Measurements from ENCODE around the gene NLGN4X. TPM values are rescaled to one million over a fixed set of nuclear protein-coding genes. Genes with fewer than 3 reads are reported as not detected.
A peak's percentile ranks its signal among the peaks of the same experiment; 100 is the strongest.

The NLGN4X gene
- 0.11 TPM in 1 of 2 replicates, not detected in the other for total RNA-seq (2014; rRNA removed; shearing (Covaris generic))

DNA sequence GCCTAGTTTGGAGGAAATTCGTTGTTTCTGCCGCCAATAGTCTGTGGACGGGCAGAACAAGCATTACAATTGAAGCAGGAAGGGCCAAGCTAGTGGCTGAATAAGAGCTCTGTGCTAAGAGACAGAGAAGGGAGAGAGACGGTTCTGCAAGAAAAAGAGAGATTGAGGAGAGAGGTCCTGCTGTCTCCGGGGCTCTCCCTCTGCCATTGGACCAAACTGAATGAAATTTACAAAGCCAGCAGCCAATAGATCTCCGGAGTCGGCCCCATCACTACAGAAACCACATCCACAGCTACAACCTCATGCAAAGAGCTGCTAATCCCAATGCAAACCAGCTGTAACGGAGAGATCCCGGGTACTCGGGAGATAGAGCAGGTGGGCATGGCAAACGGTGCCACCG, at the start of gene NLGN4X:
Gene NLGN4X, minus strand, starts transcription at position 148 of the 400 bp plus-strand sequence. CDS start 77,401 bp downstream, outside the sequence.
- DNase-seq (ENCODE audit: low read depth) = no peak

GRCh38 chrX:6266041-6266440, 37.4 kb upstream of the NLGN4X start:
- no peak for DNase-seq (ENCODE audit: low read depth)

DNA sequence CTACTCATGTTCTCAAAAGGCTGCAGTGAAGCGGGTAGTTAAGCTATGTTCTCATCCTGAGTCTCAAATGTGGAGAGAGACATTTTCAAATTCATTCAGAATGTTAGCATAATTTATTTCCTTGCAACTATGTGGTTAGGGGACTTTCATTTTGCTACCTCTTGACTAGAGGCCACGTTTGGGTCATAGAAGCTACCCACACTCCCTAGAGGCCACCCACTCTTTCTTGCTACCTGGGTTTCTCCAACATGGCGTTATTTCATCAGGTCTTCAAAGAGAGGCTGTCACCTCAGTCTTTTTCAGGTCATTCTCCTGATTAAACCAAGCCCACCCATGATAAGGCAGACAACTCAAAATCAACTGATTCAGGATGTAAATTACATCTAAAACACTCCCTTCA, 34.3 kb upstream of the NLGN4X start:
- DNase-seq (ENCODE audit: low read depth) = no peak

DNA sequence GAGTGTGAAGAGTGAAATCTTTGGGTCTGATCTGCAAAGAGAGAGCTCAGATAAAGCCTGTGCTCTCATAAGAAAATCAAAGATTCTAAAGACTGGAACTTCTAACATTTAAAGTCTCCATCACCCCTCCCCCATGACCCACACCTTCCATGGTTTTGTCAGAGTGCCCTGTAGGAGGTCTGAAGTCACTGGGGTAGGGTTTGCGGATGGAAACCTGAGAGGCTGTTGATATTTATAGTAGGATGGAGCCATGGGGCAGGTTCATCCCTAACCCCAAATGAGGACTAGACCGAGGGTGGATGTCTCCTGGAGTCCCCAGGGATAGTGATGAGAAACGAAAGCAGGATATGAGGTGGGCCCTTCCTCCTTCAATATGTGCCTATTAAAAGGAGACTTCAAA, 28.4 kb upstream of the NLGN4X start:
- DNase-seq (ENCODE audit: low read depth) = no peak

- no peak for DNase-seq (ENCODE audit: low read depth)
Observed at GRCh38 chrX:6244666-6245065, 16.0 kb upstream of the NLGN4X start.

GRCh38 chrX:6238576-6238975, 9.9 kb upstream of the NLGN4X start:
- DNase-seq (ENCODE audit: low read depth) = no peak

DNA sequence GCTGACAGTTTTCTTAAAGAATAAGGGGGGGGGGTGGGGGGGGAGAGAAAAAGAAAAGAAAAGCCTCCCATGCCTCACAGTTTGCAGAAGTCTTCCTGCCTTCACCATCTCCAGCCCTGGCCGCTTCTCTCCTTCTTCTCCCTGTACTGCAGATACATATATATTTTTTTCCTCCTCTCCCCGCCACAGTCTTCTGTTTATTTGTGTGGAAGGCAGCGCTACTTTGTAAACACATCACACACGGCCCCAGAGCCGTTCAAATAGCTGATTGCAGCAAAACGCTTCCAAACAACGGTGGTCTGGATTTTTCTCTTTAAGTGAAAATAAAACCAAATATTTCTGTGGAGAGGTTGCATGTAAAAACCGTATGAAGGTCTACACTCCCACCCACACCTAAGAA, 732 bp downstream of the NLGN4X start:
- DNase-seq (ENCODE audit: low read depth) = no peak

DNA sequence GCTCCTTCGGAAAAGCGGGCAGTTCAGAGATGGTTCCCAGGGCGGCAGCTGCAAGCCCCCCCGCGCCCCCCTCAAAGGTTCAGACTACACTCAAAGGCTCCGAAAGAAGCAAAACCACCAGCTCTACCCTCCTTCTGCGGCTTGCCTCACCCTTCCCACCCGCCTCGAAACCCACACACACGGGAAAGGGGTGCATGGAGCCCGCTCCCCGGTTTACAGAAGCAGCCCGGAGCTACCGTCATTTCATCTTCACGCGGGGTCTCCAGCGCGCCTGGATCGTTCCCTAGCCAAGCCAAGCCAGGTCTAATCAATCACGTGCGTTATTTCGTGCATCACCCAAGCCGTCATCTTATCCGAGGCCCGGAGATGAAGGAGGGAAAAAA, 1.2 kb downstream of the NLGN4X start:
- DNase-seq (ENCODE audit: low read depth) = no peak

DNA sequence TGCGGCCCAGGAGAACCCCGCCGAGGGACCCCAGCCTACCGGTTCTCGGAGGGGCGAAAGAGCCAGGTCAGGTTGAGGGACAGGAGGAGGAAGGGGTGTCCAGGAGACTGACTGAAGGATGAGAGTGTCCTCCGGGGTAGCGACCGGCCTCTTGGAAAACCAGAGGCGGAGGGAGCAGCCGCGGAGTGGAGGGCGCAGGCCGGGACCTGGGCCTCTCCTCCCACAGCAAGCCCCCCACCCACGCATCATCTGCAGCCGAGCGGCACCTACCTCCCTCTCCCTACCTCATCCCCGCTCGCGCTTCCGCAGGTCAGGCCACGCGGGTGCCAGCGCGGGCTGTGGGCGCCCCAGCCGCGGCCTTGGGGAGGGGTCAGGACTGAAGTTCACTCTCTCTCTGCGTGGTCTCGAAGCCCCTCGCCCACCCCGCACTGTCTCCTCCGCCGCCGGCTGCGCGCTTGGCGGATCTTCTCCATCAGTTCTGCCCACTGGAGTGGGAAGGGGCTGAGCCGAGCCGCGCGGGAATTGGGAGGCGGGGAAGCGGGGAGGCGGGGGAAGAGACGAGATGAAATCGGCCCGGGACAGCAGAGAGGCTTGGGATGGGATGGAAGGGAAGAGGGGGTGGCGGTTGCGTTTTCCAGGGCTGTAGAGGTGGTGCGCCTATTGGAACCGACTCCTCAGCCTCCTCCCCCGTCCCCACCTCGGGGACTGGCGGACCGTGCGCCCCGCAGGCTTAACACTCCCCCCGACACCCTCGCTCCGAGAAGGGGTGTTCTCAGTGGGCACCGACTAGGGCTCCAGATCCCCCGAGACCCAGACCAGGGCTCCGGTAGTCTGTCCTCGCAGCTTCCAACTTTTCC, 1.8 kb downstream of the NLGN4X start:
- no peak for DNase-seq (ENCODE audit: low read depth)

- DNase-seq (ENCODE audit: low read depth) = no peak
Observed at GRCh38 chrX:6225911-6226595, 2.6 kb downstream of the NLGN4X start.

DNA sequence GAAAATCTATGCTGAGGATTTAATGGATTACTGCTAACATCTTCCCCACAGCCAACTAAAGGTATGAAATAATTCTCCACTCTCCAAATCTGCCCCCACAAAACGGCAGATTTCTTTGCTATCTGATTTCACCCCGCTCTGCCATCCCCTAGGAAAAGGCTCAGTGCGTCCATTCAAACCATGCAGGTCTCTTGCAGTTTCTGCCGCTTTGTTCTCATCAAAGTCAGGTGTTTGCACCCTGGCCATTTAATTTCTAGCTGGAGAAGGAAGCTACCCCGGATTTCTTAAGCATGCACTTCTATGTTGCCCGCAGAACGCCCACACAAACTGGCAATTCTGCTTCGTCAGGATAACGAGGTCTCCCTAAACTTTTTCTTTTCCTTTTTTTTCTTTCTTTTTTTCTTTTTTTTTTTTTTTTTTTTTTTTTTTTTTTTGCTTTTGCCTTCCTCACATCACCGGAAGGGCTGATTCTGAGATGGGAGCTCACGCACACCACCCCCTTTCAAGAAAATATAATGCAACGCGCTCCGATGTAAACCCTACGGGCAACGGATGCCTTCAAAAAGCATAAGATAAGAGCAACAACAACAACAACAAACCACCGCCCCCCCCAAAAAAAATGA, 3.3 kb downstream of the NLGN4X start:
- no peak for DNase-seq (ENCODE audit: low read depth)

DNA sequence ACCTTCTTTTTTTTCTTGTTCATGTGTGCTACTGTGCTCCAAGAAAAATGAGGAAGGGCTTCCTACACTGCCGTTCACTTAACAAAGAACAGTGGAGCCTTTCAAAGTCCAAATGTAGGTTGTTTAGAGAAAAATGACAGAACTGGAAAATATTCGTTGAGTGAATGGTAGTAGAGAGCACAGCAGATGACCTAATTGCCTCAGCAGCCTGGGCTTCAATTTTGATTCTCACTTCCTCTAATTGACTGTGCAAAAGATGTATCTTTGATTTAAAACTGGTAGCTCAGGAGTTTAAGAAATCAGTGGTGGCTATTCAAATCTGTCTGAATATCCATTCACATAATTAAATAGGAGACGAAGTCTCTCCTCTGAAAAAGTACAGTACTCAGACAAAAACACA, 5.2 kb downstream of the NLGN4X start:
- DNase-seq (ENCODE audit: low read depth) = no peak

DNA sequence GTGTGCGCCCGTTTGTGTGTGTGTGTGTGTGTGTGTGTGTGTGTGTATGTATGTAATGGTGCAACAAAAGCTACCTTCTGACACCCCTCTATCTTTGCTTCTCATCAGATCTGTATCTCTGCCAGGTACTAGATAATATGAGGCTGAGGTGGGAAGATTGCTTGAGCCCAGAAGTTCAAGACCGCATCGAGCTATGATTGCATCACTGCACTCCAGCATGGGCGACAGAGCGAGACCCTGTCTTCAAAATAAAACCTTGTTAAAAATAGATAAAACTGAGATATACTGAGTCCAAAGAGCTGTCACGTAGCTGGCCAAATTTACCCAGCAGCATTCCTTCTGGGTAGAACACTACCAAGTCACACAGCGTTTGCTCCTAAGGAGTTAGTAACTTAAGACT, 18.4 kb downstream of the NLGN4X start:
- no peak for DNase-seq (ENCODE audit: low read depth)

- DNase-seq (ENCODE audit: low read depth) = no peak
Observed at GRCh38 chrX:6203462-6204215, 25.0 kb downstream of the NLGN4X start.

DNA sequence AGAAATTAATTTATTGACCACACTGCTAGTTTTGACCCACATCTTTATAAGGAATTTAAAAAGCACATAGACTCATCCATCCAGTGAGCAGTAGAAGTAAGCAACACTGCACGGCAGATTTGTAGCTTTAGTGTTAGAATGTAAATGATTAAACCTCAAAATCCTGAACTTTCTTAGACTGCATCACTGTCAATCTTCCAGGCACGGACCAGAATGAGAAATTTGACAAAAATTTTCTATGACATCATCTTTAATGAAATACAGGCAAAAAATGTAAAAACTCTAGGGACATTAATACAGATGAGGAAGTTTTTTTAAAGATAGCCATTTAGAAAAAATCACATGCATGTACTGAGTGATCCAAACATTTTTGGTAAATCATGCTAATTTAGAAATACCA, 29.2 kb downstream of the NLGN4X start:
- no peak for DNase-seq (ENCODE audit: low read depth)

DNA sequence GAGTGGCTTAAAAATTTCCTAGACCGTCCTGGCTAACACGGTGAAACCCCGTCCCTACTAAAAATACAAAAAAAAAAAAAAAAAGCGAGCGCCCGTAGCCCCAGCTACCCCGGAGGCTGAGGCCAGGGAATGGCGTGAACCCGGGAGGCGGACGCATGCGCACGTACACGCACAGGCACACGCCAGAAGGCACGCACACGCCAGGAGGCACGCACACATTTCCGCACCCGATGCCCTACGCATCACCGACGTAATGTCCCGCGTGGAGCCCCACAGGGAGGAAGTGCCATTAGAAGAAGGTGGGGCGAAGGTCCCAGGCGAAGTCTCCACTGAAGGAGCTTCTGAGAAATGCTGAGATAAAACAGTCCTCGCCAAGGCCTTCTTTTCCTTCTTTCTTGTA, 41.4 kb downstream of the NLGN4X start:
- DNase-seq (ENCODE audit: low read depth) = peak; percentile 2

DNA sequence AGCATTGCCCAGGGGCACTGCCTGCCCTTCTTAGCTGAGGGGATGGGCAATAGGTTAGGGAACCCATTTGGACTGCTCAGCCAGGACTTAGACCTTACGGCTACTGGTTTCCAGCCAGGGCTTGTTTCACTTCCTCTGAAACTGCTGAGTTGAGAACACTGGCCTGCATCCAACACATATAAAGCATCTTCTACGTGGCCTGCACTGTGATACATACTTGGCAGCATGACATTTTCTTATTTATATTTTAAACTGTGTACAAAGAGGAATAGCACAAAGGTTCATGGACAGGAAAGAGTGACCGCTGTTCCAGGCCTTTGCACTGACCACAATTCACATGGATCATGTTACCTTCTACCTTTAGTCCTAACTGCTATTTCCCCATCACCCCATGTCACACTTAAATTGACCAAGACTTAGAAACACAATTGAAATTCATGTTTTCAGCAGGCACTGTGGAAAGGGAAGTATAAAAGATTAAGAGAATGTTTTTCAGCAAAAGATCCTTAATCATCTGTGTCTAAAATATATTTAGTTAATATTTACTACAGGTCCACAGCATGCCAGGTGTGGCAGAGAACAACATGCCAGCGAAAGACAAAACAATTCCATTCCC, 43.7 kb downstream of the NLGN4X start:
- no peak for DNase-seq (ENCODE audit: low read depth)

GRCh38 chrX:6175914-6176313, 52.8 kb downstream of the NLGN4X start:
- no peak for DNase-seq (ENCODE audit: low read depth)

- DNase-seq (ENCODE audit: low read depth) = no peak
Observed at GRCh38 chrX:6170424-6170823, 58.2 kb downstream of the NLGN4X start.

DNA sequence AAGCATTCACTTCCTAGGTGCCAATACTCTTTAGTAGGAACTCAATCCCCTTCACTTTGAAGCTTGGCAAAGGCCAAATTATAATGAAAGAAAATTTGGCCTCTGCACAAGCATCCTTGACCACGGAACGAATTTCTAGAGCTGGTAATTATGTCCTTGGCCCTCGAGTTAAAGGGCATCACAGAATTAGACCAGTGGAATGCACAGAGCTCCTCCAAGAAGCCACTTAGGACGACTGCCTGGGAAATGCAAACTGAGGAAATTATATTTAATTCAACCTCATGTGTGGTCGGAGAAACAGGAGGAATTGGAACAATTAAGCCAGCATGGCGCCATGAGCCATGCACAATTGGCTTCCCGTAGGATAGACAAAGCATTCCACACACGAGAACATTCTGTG, 59.3 kb downstream of the NLGN4X start:
- DNase-seq (ENCODE audit: low read depth) = no peak

- DNase-seq (ENCODE audit: low read depth) = no peak
Observed at GRCh38 chrX:6163721-6164120, 64.9 kb downstream of the NLGN4X start.

GRCh38 chrX:6159468-6159867, 69.2 kb downstream of the NLGN4X start:
- DNase-seq (ENCODE audit: low read depth) = no peak
